GM18498 (cell line): ENCODE data around the gene FAM161B.

Experiments used
- ATAC-seq: cut with Tn5 transposase; IDR thresholded peaks from one replicate; pipeline ENCODE4 v1.9.1; 2021; ENCODE audit warnings: mild to moderate bottlenecking, moderate library complexity; ENCODE audit not compliant: unreplicated experiment

Gene FAM161B

GRCh38 chr14:73884438-73885190, 65.3 kb downstream of the FAM161B start:
- ATAC-seq = no peak
